T-cell (primary cell): Measurements from ENCODE around the gene SMYD4. TPM values are rescaled to one million over a fixed set of nuclear protein-coding genes. Genes with fewer than 3 reads are reported as not detected.

Experiments used
- ATAC-seq, 4 experiments: fragments of 200-7000 bp in 3 of 4; fragments of 150-1000 bp in 1 of 4; cut with Tn5 transposase; replicated peaks in 1 of 4; 1 replicate in 3 of 4; 2 replicates in 1 of 4; pipeline ENCODE4 v1.10.0; 2021; ENCODE audit warnings: moderate library complexity in 3 of 4, mild to moderate bottlenecking in 2 of 4, moderate number of reproducible peaks in 1 of 4
- CTCF ChIA-PET, 2 donors: fragments of 300-600 bp; sonication (Branson Sonifier 250); formaldehyde crosslinking; loops; one replicate each; lab custom pipeline; 2022; ENCODE audit warnings: antibody characterized with exemption in 2 of 2; lab: Charles Lee
- POLR2A ChIA-PET, 2 donors: fragments of 300-600 bp; sonication (Branson Sonifier 250); formaldehyde crosslinking; loops; one replicate each; lab custom pipeline; 2022; ENCODE audit warnings: antibody characterized with exemption in 2 of 2; lab: Charles Lee
- DNase-seq, 35 experiments: peaks; one replicate each; pipeline versions ENCODE4 v3.0.0 to v3.0.0-alpha.2; 2013 to 2023
- H3K27ac ChIP-seq: one replicate; pipeline ENCODE4 v1.5.1; 2013; ENCODE audit warnings: low read length
- H3K27me3 ChIP-seq, 2 experiments: replicated peaks in 1 of 2; 1 replicate in 1 of 2; 2 replicates in 1 of 2; pipeline versions ENCODE4 v1.6.1 to v1.7.0; 2013; ENCODE audit warnings: low read length in 1 of 2, mixed read lengths in 1 of 2; ENCODE audit not compliant: control insufficient read depth in 2 of 2, insufficient read depth in 2 of 2; ENCODE audit errors: extremely low read depth in 1 of 2
- H3K36me3 ChIP-seq, 2 donors: 1 replicate in 1 of 2; 2 replicates in 1 of 2; pipeline versions ENCODE4 v1.6.1 to v1.7.0; 2013; ENCODE audit warnings: low read length in 1 of 2; ENCODE audit not compliant: control insufficient read depth in 2 of 2, insufficient read depth in 1 of 2; ENCODE audit errors: extremely low read depth in 1 of 2
- H3K4me1 ChIP-seq, 2 experiments: 1 replicate in 1 of 2; 2 replicates in 1 of 2; pipeline versions ENCODE4 v1.6.1 to v1.7.0; 2013; ENCODE audit warnings: low read length in 2 of 2, mixed read lengths in 1 of 2; ENCODE audit not compliant: insufficient read depth in 2 of 2, control insufficient read depth in 1 of 2; ENCODE audit errors: extremely low read depth in 1 of 2
- H3K4me3 ChIP-seq, 2 donors: 1 replicate in 1 of 2; 2 replicates in 1 of 2; pipeline versions ENCODE4 v1.5.1 to v1.7.0; 2013; ENCODE audit warnings: mild to moderate bottlenecking in 2 of 2, low read length in 1 of 2, moderate library complexity in 1 of 2; ENCODE audit not compliant: control insufficient read depth in 1 of 2; ENCODE audit errors: extremely low read depth in 1 of 2
- H3K9me3 ChIP-seq: 2 replicates; pipeline ENCODE4 v1.7.0; 2013
- H3K27ac Mint-ChIP-seq, 2 donors: one replicate each; pipeline ENCODE4 v1.8.0; 2020 to 2021; ENCODE audit warnings: mild to moderate bottlenecking in 2 of 2, mixed read lengths in 2 of 2
- H3K27me3 Mint-ChIP-seq, 2 donors: one replicate each; pipeline ENCODE4 v1.8.0; 2021 to 2022; ENCODE audit warnings: mixed read lengths in 2 of 2
- H3K36me3 Mint-ChIP-seq: one replicate; pipeline ENCODE4 v1.8.0; 2021; ENCODE audit warnings: mixed read lengths
- H3K4me1 Mint-ChIP-seq, 3 donors: one replicate each; pipeline ENCODE4 v1.8.0; 2020 to 2022; ENCODE audit warnings: mixed read lengths in 3 of 3, mild to moderate bottlenecking in 1 of 3
- H3K4me3 Mint-ChIP-seq, 3 donors: one replicate each; pipeline ENCODE4 v1.8.0; 2020 to 2022; ENCODE audit warnings: mild to moderate bottlenecking in 3 of 3, mixed read lengths in 3 of 3, moderate library complexity in 3 of 3
- H3K9me3 Mint-ChIP-seq, 3 donors: one replicate each; pipeline ENCODE4 v1.8.0; 2020 to 2022; ENCODE audit warnings: mixed read lengths in 3 of 3
- WGBS: methylation state at CpG from one replicate; pipeline ENCODE4 v1.1.5; 2013; ENCODE audit warnings: missing lambda C conversion rate; ENCODE audit not compliant: insufficient coverage; 5-methylcytosine and 5-hydroxymethylcytosine counted together
- total RNA-seq, 35 experiments: library from RNA in 6 of 35; stranded (reverse) in 6 of 35; fragments of 120-200 nt in 1 of 35; gene quantifications; one replicate each; pipeline versions ENCODE4 v1.2.1 to v1.2.4 and lab custom pipeline; 2013 to 2026

Gene SMYD4
- total RNA-seq, 5 donors from 2014 or later (not counting 1 experiment from before 2014, with no cell fraction given), result 24.4 to 42.7 (median 38.5) TPM

DNA sequence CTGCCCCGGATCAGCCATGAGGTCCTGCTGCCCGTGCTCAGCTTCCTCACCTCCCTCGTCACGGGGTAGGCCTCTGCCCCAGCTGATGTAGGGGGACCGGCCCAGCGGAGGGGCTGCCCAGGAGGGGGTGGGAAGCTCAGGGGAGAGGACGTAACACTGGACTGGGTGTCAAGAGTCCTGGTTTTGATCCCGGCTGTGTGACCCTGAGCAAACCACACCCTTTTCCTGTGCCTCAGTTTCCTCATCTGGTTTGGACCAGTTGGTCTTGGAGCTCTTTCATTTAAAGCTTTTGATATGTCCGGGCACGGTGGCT, 98.6 kb downstream of the SMYD4 start:
- DNase-seq (no peak), ATAC-seq (no peak)
- Mint-ChIP-seq H3K27ac (no peak overlapping the region), H3K27me3 (no peaks in the 10 kb centered on the region), H3K9me3 (no peaks in the 10 kb centered on the region), H3K4me1 (peaks cover 9 to 32% (median 23%) of the 10 kb centered on the region in 3 donors), H3K36me3 (peaks cover 18% of the 10 kb centered on the region), H3K4me3 (no peak overlapping the region)
- Histone ChIP-seq H3K27me3 (no peaks in the 10 kb centered on the region), H3K27ac (no peak overlapping the region), H3K36me3 (peaks cover 20 to 70% of the 10 kb centered on the region in 2 donors), H3K4me3 (no peak overlapping the region), H3K4me1 (peaks cover 2 to 40% of the 10 kb centered on the region in 2 experiments), H3K9me3 (no peaks in the 10 kb centered on the region)
- 81% methylated on average over 9 of the region's 10 CpGs for WGBS
- POLR2A ChIA-PET, result no interaction called here
- CTCF ChIA-PET, result no interaction called here

DNA sequence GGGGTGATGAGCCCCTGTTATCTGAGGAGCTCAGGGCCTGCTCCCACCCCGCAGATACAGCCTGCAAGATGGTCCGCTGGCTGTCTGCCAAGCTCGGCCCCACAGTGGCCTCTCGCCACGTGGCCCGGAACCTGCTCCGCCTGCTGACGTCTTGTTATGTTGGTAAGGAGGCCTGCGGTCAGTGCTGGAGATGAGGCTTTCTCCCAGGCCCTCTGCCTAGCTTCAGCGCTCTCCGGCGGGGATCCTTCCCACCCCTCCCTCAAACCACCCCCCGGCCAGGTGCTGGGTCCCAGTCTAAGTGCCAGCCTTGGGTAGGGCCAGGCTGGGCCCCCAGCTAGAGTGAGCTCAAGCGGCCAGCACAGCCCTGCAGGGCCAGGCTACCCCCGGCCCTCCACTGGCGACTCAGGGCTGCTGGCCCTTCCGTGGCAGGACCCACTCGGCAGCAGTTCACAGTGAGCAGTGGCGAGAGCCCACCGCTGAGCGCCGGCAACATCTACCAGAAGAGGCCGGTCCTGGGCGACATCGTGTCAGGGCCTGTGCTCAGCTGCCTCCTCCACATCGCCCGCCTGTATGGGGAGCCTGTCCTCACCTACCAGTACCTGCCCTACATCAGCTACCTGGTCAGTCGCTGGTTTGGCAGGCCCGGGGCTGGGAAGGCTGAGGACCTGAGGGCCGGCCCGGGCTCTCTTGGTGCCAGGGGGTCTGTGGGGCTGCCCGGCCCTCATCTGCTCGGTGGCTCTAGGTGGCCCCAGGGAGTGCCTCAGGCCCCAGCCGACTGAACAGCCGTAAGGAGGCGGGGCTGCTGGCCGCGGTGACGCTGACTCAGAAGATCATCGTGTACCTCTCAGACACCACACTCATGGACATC, 99.1 kb downstream of the SMYD4 start:
- H3K9me3 ChIP-seq, result no peaks in the 10 kb centered on the region
- H3K27ac Mint-ChIP-seq, result no peak overlapping the region
- H3K27me3 ChIP-seq, result no peaks in the 10 kb centered on the region
- H3K4me3 Mint-ChIP-seq, result no peak overlapping the region
- no peaks in the 10 kb centered on the region for H3K27me3 Mint-ChIP-seq
- POLR2A ChIA-PET, result no interaction called here
- WGBS, result 94% methylated on average over 28 of the region's 40 CpGs
- H3K4me1 ChIP-seq, result peaks cover 6 to 42% of the 10 kb centered on the region in 2 experiments
- ATAC-seq, result no peak
- CTCF ChIA-PET, result no interaction called here
- H3K27ac ChIP-seq, result no peak overlapping the region
- peaks cover 20% of the 10 kb centered on the region for H3K36me3 Mint-ChIP-seq
- H3K36me3 ChIP-seq, result peaks cover 20 to 67% of the 10 kb centered on the region in 2 donors
- peaks cover 13 to 36% (median 29%) of the 10 kb centered on the region in 3 donors for H3K4me1 Mint-ChIP-seq
- no peak overlapping the region for H3K4me3 ChIP-seq
- no peak for DNase-seq
- H3K9me3 Mint-ChIP-seq, result no peaks in the 10 kb centered on the region

DNA sequence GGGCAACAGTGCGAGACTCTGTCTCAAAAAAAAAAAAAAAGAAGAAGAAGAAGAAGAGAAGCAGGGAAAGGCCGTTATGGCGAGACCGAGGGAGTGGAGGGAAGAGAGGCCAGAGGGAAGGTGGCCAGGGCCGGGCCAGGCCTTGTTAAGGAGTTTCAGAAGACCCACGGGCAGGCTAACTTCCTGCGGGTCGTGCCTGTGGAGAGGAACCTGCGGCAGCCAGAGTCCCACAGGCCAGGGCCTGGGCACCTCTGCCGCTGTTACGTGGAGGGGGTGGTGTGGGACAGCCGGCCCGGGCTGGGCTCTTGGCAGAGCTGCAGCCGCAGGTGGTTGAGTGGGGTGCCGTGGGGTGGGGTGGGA, 99.8 kb downstream of the SMYD4 start:
- Histone ChIP-seq H3K4me3 (no peak overlapping the region), H3K9me3 (no peaks in the 10 kb centered on the region), H3K36me3 (peaks cover 20 to 63% of the 10 kb centered on the region in 2 donors), H3K4me1 (peaks cover 10 to 48% of the 10 kb centered on the region in 2 experiments), H3K27ac (no peak overlapping the region), H3K27me3 (no peaks in the 10 kb centered on the region)
- CTCF ChIA-PET, result no interaction called here
- Mint-ChIP-seq H3K4me1 (peaks cover 18 to 37% (median 34%) of the 10 kb centered on the region in 3 donors), H3K4me3 (no peak overlapping the region), H3K9me3 (no peaks in the 10 kb centered on the region), H3K27me3 (no peaks in the 10 kb centered on the region), H3K36me3 (peaks cover 21% of the 10 kb centered on the region), H3K27ac (no peak overlapping the region)
- ATAC-seq (no peak), DNase-seq (no peak)
- POLR2A ChIA-PET, result no interaction called here
- 97% methylated on average over 13 of the region's 15 CpGs for WGBS

Other genes with a start within 250 kb of the SMYD4 start
- 10 to 100 TPM in 1 of 5 donors, 1 to 10 TPM in 4; 3.8 to 14.7 (median 7.8) TPM for gene SLC43A2, start 201.1 kb downstream of the SMYD4 start, total RNA-seq
- gene SCARF1, start 184.2 kb downstream of the SMYD4 start, total RNA-seq, result 1 to 10 TPM in 4 of 5 donors, under 1 TPM in 1; 0.83 to 2.0 (median 1.5) TPM
- gene RILP, start 180.0 kb downstream of the SMYD4 start, total RNA-seq, result 1 to 10 TPM; 1.2 to 2.9 (median 2.0) TPM
- gene PRPF8, start 145.0 kb downstream of the SMYD4 start, total RNA-seq, result 100 to 1,000 TPM; 387 to 543 (median 409) TPM
- under 1 TPM; 0.25 to 0.82 (median 0.59) TPM for gene TLCD2, start 119.5 kb downstream of the SMYD4 start, total RNA-seq
- gene WDR81, start 105.2 kb downstream of the SMYD4 start, total RNA-seq, result 10 to 100 TPM; 41.4 to 76.0 (median 63.1) TPM
- gene SERPINF2, start 87.0 kb downstream of the SMYD4 start, total RNA-seq, result 1 to 10 TPM in 4 of 5 donors, under 1 TPM in 1; 0.86 to 2.9 (median 1.4) TPM
- 1 to 10 TPM in 4 of 5 donors, under 1 TPM in 1; 0.68 to 8.9 (median 4.4) TPM for gene SERPINF1, start 67.8 kb downstream of the SMYD4 start, total RNA-seq
- 100 to 1,000 TPM in 3 of 5 donors, 10 to 100 TPM in 2; 78.9 to 124 (median 107) TPM for gene RPA1, start 103 bp upstream of the SMYD4 start, total RNA-seq
- gene RTN4RL1, start 195.4 kb upstream of the SMYD4 start, total RNA-seq, result 1 to 10 TPM in 2 of 5 donors, under 1 TPM in 3; 0.43 to 1.1 (median 0.63) TPM
- gene DPH1, start 200.3 kb upstream of the SMYD4 start, total RNA-seq, result 100 to 1,000 TPM in 2 of 5 donors, 10 to 100 TPM in 3; 84.6 to 116 (median 94.2) TPM
- gene OVCA2, start 212.1 kb upstream of the SMYD4 start, total RNA-seq, result 10 to 100 TPM; 31.0 to 36.8 (median 31.8) TPM
- gene HIC1, start 225.2 kb upstream of the SMYD4 start, total RNA-seq, result 10 to 100 TPM in 1 of 5 donors, 1 to 10 TPM in 4; 3.2 to 12.3 (median 8.4) TPM